Right ventricle myocardium inferior (tissue), 1 donor: ENCODE data around the gene TBC1D3I. TPM values are rescaled to one million over a fixed set of nuclear protein-coding genes. Genes with fewer than 3 reads are reported as not detected.
A peak's percentile ranks its signal among the peaks of the same experiment; 100 is the strongest.
"Not testable (repeated sequence)": the region's sequence is repeated elsewhere in the genome, so short reads cannot be mapped to it uniquely, and the experiment has no call there.

ENCODE experiments used
- ATAC-seq: fragments of 200-7000 bp; cut with Tn5 transposase; one replicate; pipeline ENCODE4 v1.9.1; 2020; ENCODE audit warnings: mild to moderate bottlenecking, moderate library complexity
- DNase-seq: peaks from one replicate; pipeline ENCODE4 v3.0.0; 2021; ENCODE audit errors: missing footprints
- intact Hi-C: fragments of 100-400 bp; cut with DNase I; formaldehyde crosslinking; loops from one replicate; pipeline ENCODE4 v1.11.0; 2022
- long read RNA-seq: library from polyadenylated mRNA; unstranded; transcript quantifications from one replicate; pipeline ENCODE4 v2.0.0, GENCODE V29; 2021
- total RNA-seq: library from RNA; stranded (reverse); fragmentation: NEBNext Ultra II Directional; extraction: Animal tissue kit (Norgen Biotek cat#: 25700); gene quantifications from one replicate; pipeline ENCODE4 v1.2.1, GENCODE V29; 2021
- donor health status: DM: no; HTN: yes; CAD: no; lungs with severe emphysema.

The TBC1D3I gene
- not detected for total RNA-seq
- long read RNA-seq, result 0 reads

DNA sequence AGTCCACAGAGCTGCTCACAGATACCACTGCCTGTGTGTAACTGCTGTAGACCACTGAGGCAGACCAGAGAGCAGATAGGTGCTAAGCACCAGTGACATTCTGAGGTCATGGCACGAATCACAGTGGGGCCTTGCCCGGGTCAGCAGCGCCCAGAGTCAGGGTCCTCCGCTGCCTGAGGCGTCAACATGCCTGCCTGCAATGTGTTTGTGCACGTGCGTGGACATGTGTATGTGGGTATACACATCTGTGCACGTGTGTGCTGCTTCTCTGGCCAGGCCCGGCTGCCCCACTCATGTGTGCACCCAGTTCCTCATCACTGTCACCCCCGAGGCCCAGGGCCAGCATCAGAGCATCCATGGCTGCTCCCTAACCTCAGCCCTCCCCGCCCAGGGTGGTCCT, at the start of gene TBC1D3I:
TBC1D3I (minus strand) TSS at position 101 of the 400 bp plus-strand sequence. CDS start 1,585 bp downstream, outside the sequence.
- intact Hi-C loops, ATAC-seq, DNase-seq: not testable (repeated sequence)

DNA sequence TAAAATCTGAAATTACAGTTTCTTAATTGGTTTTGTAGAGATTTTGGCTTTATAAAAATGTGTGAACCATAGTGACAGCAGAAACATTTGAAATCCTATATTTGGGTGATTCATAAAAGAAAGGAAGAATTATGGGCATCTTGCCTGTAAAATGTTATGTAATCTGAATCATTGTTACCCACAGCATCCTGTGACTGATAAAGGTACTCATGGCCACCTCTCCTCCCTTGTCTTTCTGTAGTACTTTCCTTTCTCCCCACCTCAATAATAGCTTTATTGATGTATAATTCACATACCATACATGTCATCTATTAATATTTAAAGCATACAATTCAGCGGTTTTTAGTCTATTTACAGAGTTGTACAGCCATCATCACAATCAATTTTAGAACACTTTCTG, 30.8 kb upstream of the TBC1D3I start:
- ATAC-seq, DNase-seq, intact Hi-C loops: not testable (repeated sequence)

GRCh38 chr17:36289965-36290612, 25.7 kb upstream of the TBC1D3I start:
- DNase-seq, ATAC-seq, intact Hi-C loops: not testable (repeated sequence)

DNA sequence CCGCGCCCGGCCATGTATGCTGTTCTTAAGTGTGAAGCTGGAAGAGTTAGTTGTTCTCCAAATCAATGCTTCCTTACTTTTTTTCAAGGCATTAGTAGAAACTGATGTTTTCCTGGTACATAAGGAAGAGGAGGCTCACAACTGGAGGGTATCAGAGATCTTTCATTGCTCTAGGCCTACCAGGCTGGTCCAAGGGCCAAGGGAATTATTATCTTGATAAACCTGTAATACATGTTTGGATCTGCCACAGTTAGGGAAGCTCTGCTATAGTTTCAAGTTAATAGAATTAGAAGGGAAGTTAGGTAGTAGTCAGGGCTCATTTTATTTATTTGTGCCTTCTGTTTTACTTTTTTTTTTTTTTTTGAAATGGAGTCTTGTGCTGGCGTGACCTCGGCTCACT, 19.8 kb upstream of the TBC1D3I start:
- ATAC-seq, intact Hi-C loops, DNase-seq: not testable (repeated sequence)

- peak; percentile 48 for ATAC-seq
- DNase-seq, intact Hi-C loops: not testable (repeated sequence)
These were observed 18.9 kb upstream of the TBC1D3I start for GRCh38 chr17:36283256-36283655.

GRCh38 chr17:36242046-36242445, 22.3 kb downstream of the TBC1D3I start:
- peak; percentile 69 for DNase-seq
- intact Hi-C loops, ATAC-seq: not testable (repeated sequence)

DNA sequence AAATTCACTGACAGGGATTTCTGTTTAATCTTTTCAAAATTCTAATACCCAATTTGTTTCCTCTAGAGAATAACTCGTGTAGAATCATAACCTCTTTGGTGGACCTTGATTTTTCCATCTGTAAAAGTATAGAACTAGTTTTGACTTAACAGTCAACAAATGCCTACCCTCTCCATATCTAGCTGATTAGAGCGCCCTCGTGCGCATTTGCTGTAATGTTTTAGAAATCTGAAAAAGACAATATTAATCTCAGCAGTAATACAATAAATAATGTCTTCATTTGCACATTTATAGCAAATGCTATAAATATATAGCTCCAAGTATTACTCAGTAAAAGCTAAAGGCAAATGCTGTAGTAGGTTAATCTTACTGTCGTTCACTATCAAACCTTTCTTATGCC, 34.7 kb downstream of the TBC1D3I start:
- intact Hi-C loops, ATAC-seq: not testable (repeated sequence)
- peak; percentile 71 for DNase-seq

DNA sequence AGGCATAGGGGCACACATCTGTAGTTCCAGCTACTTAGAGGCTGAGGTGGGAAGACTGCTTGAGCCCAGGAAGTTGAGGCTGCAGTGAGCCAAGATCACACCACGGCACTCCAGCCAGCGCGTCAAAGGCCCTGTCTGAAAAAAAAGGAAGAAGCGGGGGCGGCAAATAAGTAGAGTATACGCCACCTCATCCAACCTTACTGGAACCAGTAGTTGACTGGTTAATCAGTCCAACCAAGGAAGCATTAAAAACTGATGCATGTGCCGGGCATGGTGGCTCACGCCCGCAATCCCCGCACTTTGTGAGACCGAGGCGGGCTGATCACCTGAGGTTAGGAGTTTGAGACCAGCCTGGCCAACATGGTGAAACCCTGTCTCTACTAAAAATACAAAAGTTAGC, 41.4 kb downstream of the TBC1D3I start:
- intact Hi-C loops, DNase-seq, ATAC-seq: not testable (repeated sequence)

GRCh38 chr17:36221581-36222100, 42.7 kb downstream of the TBC1D3I start:
- ATAC-seq, intact Hi-C loops, DNase-seq: not testable (repeated sequence)

DNA sequence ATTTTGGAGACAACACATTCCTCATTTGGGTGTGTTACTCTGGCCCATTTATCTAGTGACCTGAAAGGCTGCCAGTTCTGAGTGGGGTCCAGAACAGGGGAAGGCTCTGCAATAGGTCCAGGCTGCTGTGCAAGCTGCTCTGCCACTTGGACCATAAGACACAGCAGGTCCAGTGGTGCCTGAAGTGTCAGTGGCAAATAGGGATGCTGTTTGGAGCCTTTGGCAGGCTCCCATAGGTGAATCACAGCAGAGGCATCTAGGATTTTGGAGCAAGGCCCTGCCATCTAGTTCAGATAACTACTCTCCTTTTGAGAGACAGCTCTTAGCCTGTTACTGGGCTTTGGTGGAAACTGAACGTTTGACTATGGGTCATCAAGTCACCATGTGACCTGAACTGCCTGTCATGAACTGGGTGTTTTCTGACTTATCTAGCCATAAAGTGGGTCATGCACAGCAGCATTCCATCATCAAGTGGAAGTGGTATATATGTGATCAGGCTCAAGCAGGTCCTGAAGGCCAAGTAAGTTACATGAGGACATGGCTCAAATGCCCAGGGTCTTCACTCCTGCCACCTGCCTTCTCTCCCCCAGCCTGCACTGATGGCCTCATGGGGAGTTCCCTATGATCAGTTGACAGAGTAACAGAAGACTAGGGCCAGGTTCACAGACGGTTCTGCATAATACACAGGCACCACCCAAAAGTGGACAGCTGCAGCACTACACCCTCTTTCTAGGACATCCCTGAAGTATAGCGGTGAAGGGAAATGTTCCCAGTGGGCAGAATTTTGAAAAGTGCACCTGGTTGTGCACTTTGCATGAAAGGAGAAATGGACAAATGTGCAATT, 43.4 kb downstream of the TBC1D3I start:
- DNase-seq, intact Hi-C loops, ATAC-seq: not testable (repeated sequence)

GRCh38 chr17:36219556-36219955, 44.8 kb downstream of the TBC1D3I start:
- DNase-seq, ATAC-seq, intact Hi-C loops: not testable (repeated sequence)

GRCh38 chr17:36215406-36216308, 48.7 kb downstream of the TBC1D3I start:
- ATAC-seq, DNase-seq, intact Hi-C loops: not testable (repeated sequence)

DNA sequence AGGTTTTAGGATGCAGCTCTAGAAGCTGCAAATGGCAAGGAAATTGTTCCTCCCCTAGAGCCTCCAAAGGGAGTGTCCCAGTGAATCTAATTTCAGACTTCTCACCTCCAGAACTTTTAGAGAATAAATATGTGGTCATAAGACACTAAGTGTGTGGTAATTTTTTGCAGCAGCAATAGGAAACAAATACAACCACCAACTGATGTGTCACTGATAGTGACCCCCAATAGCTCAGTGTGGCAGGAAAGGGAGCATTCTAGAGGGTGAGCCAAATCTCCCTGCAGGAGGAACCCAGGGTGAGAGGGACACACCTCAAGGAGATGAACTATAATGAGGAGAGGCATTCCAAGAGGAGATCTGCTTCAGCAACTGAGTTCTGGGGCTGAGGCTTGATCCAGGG, 49.5 kb downstream of the TBC1D3I start:
- no peak for ATAC-seq
- DNase-seq, result no peak
- intact Hi-C loops, result no loop called here

DNA sequence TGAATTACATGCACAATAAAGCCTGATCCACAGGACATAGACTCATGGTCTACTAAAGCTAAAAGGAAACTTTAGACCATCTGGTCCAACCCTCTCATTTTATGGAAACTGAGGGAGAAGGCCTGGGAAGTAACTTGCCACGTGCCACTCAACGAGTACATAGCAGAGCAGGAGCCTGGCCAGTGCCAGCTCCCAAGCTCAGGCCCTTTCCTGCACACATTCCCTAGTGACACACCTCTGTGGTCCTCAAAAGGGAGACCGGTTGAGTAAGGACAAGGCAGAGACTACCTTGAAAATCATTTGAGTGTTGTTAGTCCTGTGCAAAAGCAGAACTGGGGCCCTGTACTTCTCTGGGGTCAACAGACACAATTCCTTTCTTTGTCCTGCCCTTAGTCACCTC, 50.7 kb downstream of the TBC1D3I start:
- DNase-seq (no peak), ATAC-seq (no peak)
- intact Hi-C loops, result no loop called here

DNA sequence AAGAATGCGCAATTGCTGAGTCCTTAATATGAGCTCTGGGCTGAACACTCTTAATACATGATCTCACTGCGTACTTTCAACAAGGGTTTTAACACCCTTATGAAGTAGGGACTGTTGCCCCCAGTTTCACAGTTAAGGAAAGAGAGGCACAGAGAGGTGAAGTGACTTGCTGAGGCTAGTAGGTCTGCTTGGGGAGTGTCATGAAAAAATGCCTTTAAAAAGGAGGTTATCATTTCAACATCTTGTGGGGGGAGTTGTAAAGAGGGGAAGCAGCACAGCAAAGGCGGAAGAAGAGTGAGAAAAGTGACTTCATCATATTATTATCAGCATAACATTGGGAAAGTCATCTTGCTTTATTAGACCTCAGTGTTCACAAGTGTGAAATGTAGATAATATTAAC, 51.4 kb downstream of the TBC1D3I start:
- ATAC-seq (no peak), DNase-seq (no peak)
- intact Hi-C loops, result no loop called here

DNA sequence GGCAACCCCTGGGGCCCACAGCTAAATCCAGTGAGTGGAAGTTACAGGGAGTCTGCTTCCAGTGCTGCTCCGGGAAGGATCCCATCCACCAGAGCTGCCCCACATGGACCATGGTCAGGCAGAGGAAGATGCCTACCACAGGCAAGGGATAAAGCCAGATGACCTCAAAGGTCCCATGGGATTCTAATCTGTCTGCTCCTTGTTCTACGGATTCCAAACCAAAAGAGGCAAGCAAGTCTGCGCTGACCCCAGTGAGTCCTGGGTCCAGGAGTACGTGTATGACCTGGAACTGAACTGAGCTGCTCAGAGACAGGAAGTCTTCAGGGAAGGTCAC, 52.1 kb downstream of the TBC1D3I start:
- ATAC-seq (no peak), DNase-seq (no peak)
- intact Hi-C loops, result no loop called here

- intact Hi-C loops, ATAC-seq: not testable (repeated sequence)
- peak; percentile 71 for DNase-seq
These were observed 52.7 kb downstream of the TBC1D3I start for GRCh38 chr17:36211484-36212271.
